GM23338 (cell line): Measurements from ENCODE around the gene SERPINB11. TPM values are rescaled to one million over a fixed set of nuclear protein-coding genes. Genes with fewer than 3 reads are reported as not detected.

Experiments
- ATAC-seq: fragments of 200-7000 bp; cut with Tn5 transposase; 3 replicates; pipeline ENCODE4 v1.9.1; 2020
- DNase-seq: peaks from one replicate; pipeline ENCODE4 v3.0.0-alpha.2; 2015; ENCODE audit warnings: low spot score
- H2AFZ ChIP-seq: fragments of 200-600 bp; sonication (generic); 2 replicates; pipeline ENCODE4 v1.8.0; 2016; ENCODE audit warnings: antibody characterized with exemption, mild to moderate bottlenecking, moderate library complexity
- H3F3A ChIP-seq: fragments of 200-600 bp; sonication (generic); replicated peaks from 2 replicates; pipeline ENCODE4 v1.8.0; 2017; ENCODE audit warnings: antibody characterized with exemption, mixed run types, low read depth
- H3K27ac ChIP-seq: fragments of 200-600 bp; sonication (generic); 2 replicates; pipeline ENCODE4 v1.6.1; 2016; ENCODE audit warnings: low read depth
- H3K27me3 ChIP-seq: fragments of 200-600 bp; sonication (generic); 2 replicates; pipeline ENCODE4 v1.8.0; 2016; ENCODE audit warnings: mild to moderate bottlenecking, mixed run types, moderate library complexity; ENCODE audit not compliant: insufficient read depth
- H3K36me3 ChIP-seq: fragments of 200-600 bp; sonication (generic); 2 replicates; pipeline ENCODE4 v1.8.0; 2016; ENCODE audit warnings: mild to moderate bottlenecking; ENCODE audit not compliant: insufficient read depth
- H3K4me1 ChIP-seq: fragments of 200-600 bp; sonication (generic); 2 replicates; pipeline ENCODE4 v1.8.0; 2016; ENCODE audit warnings: mild to moderate bottlenecking, moderate library complexity; ENCODE audit not compliant: insufficient read depth
- H3K4me2 ChIP-seq: fragments of 200-600 bp; sonication (generic); 2 replicates; pipeline ENCODE4 v1.7.1; 2017; ENCODE audit warnings: mixed run types
- H3K4me3 ChIP-seq: fragments of 200-600 bp; sonication (generic); 2 replicates; pipeline ENCODE4 v1.6.1; 2016; ENCODE audit warnings: mixed run types
- H3K79me2 ChIP-seq: fragments of 200-600 bp; sonication (generic); replicated peaks from 2 replicates; pipeline ENCODE4 v1.8.0; 2017; ENCODE audit warnings: mild to moderate bottlenecking; ENCODE audit not compliant: insufficient read depth
- H3K9me2 ChIP-seq: fragments of 200-600 bp; sonication (generic); 2 replicates; pipeline ENCODE4 v1.8.0; 2017; ENCODE audit not compliant: insufficient read depth
- H4K20me1 ChIP-seq: fragments of 200-600 bp; sonication (generic); replicated peaks from 2 replicates; pipeline ENCODE4 v1.8.0; 2017; ENCODE audit warnings: mild to moderate bottlenecking; ENCODE audit not compliant: insufficient read depth
- H3K27ac Mint-ChIP-seq: 2 replicates; pipeline ENCODE4 v1.8.0; 2020; ENCODE audit warnings: inconsistent platforms, mild to moderate bottlenecking, moderate library complexity, mixed read lengths
- H3K27me3 Mint-ChIP-seq: 3 replicates; pipeline ENCODE4 v1.8.0; 2022; ENCODE audit warnings: low read depth, mild to moderate bottlenecking, moderate library complexity, mixed read lengths, inconsistent platforms; ENCODE audit not compliant: insufficient read depth, poor library complexity
- H3K36me3 Mint-ChIP-seq: 3 replicates; pipeline ENCODE4 v1.8.0; 2021; ENCODE audit warnings: low read depth, mild to moderate bottlenecking, inconsistent platforms, moderate library complexity, mixed read lengths
- H3K4me1 Mint-ChIP-seq: 3 replicates; pipeline ENCODE4 v1.8.0; 2020; ENCODE audit warnings: mild to moderate bottlenecking, inconsistent platforms, mixed read lengths
- H3K4me3 Mint-ChIP-seq: 3 replicates; pipeline ENCODE4 v1.8.0; 2021; ENCODE audit warnings: moderate library complexity, mild to moderate bottlenecking, inconsistent platforms, mixed read lengths
- H3K9me3 Mint-ChIP-seq: 3 replicates; pipeline ENCODE4 v1.8.0; 2020; ENCODE audit warnings: moderate library complexity, mild to moderate bottlenecking, inconsistent platforms, mixed read lengths
- CREB1 ChIP-seq: fragments of 250-450 bp; sonication (Bioruptor Pico); IDR thresholded peaks from 2 replicates; pipeline ENCODE4 v1.5.0; 2020; ENCODE audit warnings: low read depth, mild to moderate bottlenecking, moderate library complexity
- JUNB ChIP-seq: IDR thresholded peaks from one replicate; pipeline ENCODE4 v1.6.1; 2016; ENCODE audit warnings: antibody characterized with exemption; ENCODE audit not compliant: unreplicated experiment
- POLR2AphosphoS5 ChIP-seq: IDR thresholded peaks from 2 replicates; pipeline ENCODE4 v1.6.1; 2016; ENCODE audit warnings: antibody characterized with exemption, low read depth
- STAT1 ChIP-seq: IDR thresholded peaks from one replicate; pipeline ENCODE4 v1.6.1; 2016; ENCODE audit warnings: antibody characterized with exemption; ENCODE audit not compliant: unreplicated experiment
- polyA plus RNA-seq: library from polyadenylated mRNA; unstranded; fragments of >200 nt; fragmentation: Nextera tagmentation; extraction: Ambion mirVana; gene quantifications from 2 replicates; pipeline ENCODE4 v1.2.1, GENCODE V29; 2016
- total RNA-seq: library from RNA; depleted of rRNA; stranded (reverse); fragments of >200 nt; shearing (Covaris generic); gene quantifications from 2 replicates; pipeline ENCODE4 v1.2.3, GENCODE V29; 2014
- TF ChIP-seq, protein P1 (sequence below): IDR thresholded peaks from one replicate; pipeline ENCODE4 v1.6.1; 2018; ENCODE audit warnings: antibody characterized with exemption; ENCODE audit not compliant: unreplicated experiment
- TF ChIP-seq, protein P2 (sequence below): fragments of 250-450 bp; sonication (Bioruptor Pico); IDR thresholded peaks from 2 replicates; pipeline ENCODE4 v1.5.0; 2020; ENCODE audit warnings: mild to moderate bottlenecking, moderate library complexity
- TF ChIP-seq, protein P3 (sequence below): IDR thresholded peaks from 2 replicates; pipeline ENCODE4 v1.6.1; 2016; ENCODE audit warnings: antibody characterized with exemption

SERPINB11 gene
- total and polyA plus RNA-seq, 2 experiments from 2014 or later: not detected

DNA sequence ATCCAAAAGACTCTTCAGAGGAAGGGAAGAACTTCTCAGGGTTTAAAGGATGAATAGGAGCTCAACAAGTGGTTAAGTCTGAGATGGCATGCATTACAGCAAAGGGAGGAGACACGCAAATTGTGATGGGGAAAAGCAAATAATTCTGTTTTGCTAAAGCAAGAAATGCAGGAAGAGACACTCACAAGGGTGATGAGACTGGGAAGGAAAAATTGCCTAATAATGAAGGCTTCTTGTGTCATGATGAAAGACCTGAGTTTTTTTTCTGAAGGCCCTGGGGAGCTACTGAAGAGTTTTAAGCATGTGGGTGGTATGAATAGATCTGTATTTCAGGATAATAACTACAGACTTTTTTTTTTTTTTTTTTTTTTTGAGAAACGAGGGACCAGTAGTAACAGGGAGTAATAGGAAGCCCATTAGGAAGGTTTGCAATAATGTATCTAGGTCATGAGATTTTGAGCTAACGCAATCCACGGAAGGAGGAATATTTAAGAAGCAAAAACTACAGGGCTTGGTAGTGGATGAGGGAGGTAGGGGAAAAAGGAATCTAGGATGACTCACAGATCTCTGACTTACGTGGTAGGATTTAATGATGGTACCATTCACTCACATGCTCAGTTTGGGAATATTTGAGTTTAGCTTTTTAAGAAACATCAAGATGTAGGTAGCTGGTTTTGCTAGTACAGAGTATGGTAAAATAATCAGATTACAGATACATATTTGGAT lies 25.1 kb upstream of the SERPINB11 start:
- H4K20me1 ChIP-seq: no peaks in the 10 kb centered on the region
- H3K4me1 Mint-ChIP-seq: peaks cover 4% of the 10 kb centered on the region; the same call in 2 of the 3 replicates
- no peak for ATAC-seq
- H3K9me3 Mint-ChIP-seq: no peaks in the 10 kb centered on the region
- no peak overlapping the region for H3K27ac Mint-ChIP-seq
- no peaks in the 10 kb centered on the region for H3K36me3 ChIP-seq
- no peaks in the 10 kb centered on the region for H3K27me3 ChIP-seq
- peak overlapping the region; percentile 64; the same call in 1 of the 2 replicates for H2AFZ ChIP-seq
- H3K4me3 Mint-ChIP-seq: no peak overlapping the region
- H3K79me2 ChIP-seq: no peaks in the 10 kb centered on the region
- no peaks in the 10 kb centered on the region for H3K27me3 Mint-ChIP-seq
- H3K36me3 Mint-ChIP-seq: no peaks in the 10 kb centered on the region
- DNase-seq: no peak
- no peak for TF ChIP-seq JUNB
- TF ChIP-seq, protein P1, sequence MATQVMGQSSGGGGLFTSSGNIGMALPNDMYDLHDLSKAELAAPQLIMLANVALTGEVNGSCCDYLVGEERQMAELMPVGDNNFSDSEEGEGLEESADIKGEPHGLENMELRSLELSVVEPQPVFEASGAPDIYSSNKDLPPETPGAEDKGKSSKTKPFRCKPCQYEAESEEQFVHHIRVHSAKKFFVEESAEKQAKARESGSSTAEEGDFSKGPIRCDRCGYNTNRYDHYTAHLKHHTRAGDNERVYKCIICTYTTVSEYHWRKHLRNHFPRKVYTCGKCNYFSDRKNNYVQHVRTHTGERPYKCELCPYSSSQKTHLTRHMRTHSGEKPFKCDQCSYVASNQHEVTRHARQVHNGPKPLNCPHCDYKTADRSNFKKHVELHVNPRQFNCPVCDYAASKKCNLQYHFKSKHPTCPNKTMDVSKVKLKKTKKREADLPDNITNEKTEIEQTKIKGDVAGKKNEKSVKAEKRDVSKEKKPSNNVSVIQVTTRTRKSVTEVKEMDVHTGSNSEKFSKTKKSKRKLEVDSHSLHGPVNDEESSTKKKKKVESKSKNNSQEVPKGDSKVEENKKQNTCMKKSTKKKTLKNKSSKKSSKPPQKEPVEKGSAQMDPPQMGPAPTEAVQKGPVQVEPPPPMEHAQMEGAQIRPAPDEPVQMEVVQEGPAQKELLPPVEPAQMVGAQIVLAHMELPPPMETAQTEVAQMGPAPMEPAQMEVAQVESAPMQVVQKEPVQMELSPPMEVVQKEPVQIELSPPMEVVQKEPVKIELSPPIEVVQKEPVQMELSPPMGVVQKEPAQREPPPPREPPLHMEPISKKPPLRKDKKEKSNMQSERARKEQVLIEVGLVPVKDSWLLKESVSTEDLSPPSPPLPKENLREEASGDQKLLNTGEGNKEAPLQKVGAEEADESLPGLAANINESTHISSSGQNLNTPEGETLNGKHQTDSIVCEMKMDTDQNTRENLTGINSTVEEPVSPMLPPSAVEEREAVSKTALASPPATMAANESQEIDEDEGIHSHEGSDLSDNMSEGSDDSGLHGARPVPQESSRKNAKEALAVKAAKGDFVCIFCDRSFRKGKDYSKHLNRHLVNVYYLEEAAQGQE: no peak
- TF ChIP-seq STAT1: no peak
- no peak for TF ChIP-seq CREB1 (CRISPR knock-in tag)
- TF ChIP-seq, protein P2, sequence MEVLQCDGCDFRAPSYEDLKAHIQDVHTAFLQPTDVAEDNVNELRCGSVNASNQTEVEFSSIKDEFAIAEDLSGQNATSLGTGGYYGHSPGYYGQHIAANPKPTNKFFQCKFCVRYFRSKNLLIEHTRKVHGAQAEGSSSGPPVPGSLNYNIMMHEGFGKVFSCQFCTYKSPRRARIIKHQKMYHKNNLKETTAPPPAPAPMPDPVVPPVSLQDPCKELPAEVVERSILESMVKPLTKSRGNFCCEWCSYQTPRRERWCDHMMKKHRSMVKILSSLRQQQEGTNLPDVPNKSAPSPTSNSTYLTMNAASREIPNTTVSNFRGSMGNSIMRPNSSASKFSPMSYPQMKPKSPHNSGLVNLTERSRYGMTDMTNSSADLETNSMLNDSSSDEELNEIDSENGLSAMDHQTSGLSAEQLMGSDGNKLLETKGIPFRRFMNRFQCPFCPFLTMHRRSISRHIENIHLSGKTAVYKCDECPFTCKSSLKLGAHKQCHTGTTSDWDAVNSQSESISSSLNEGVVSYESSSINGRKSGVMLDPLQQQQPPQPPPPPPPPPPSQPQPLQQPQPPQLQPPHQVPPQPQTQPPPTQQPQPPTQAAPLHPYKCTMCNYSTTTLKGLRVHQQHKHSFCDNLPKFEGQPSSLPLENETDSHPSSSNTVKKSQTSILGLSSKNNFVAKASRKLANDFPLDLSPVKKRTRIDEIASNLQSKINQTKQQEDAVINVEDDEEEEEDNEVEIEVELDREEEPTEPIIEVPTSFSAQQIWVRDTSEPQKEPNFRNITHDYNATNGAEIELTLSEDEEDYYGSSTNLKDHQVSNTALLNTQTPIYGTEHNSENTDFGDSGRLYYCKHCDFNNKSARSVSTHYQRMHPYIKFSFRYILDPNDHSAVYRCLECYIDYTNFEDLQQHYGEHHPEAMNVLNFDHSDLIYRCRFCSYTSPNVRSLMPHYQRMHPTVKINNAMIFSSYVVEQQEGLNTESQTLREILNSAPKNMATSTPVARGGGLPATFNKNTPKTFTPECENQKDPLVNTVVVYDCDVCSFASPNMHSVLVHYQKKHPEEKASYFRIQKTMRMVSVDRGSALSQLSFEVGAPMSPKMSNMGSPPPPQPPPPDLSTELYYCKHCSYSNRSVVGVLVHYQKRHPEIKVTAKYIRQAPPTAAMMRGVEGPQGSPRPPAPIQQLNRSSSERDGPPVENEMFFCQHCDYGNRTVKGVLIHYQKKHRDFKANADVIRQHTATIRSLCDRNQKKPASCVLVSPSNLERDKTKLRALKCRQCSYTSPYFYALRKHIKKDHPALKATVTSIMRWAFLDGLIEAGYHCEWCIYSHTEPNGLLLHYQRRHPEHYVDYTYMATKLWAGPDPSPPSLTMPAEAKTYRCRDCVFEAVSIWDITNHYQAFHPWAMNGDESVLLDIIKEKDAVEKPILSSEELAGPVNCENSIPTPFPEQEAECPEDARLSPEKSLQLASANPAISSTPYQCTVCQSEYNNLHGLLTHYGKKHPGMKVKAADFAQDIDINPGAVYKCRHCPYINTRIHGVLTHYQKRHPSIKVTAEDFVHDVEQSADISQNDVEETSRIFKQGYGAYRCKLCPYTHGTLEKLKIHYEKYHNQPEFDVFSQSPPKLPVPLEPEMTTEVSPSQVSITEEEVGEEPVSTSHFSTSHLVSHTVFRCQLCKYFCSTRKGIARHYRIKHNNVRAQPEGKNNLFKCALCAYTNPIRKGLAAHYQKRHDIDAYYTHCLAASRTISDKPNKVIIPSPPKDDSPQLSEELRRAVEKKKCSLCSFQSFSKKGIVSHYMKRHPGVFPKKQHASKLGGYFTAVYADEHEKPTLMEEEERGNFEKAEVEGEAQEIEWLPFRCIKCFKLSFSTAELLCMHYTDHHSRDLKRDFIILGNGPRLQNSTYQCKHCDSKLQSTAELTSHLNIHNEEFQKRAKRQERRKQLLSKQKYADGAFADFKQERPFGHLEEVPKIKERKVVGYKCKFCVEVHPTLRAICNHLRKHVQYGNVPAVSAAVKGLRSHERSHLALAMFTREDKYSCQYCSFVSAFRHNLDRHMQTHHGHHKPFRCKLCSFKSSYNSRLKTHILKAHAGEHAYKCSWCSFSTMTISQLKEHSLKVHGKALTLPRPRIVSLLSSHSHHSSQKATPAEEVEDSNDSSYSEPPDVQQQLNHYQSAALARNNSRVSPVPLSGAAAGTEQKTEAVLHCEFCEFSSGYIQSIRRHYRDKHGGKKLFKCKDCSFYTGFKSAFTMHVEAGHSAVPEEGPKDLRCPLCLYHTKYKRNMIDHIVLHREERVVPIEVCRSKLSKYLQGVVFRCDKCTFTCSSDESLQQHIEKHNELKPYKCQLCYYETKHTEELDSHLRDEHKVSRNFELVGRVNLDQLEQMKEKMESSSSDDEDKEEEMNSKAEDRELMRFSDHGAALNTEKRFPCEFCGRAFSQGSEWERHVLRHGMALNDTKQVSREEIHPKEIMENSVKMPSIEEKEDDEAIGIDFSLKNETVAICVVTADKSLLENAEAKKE: no peak
- TF ChIP-seq, protein P3, sequence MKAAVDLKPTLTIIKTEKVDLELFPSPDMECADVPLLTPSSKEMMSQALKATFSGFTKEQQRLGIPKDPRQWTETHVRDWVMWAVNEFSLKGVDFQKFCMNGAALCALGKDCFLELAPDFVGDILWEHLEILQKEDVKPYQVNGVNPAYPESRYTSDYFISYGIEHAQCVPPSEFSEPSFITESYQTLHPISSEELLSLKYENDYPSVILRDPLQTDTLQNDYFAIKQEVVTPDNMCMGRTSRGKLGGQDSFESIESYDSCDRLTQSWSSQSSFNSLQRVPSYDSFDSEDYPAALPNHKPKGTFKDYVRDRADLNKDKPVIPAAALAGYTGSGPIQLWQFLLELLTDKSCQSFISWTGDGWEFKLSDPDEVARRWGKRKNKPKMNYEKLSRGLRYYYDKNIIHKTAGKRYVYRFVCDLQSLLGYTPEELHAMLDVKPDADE: no peak
- no peak for TF ChIP-seq POLR2AphosphoS5
- H3K4me1 ChIP-seq: no peaks in the 10 kb centered on the region; the same call in 1 of the 2 replicates
- no peak overlapping the region for H3K4me3 ChIP-seq
- H3K4me2 ChIP-seq: no peak overlapping the region
- H3F3A ChIP-seq: no peaks in the 10 kb centered on the region
- no peak overlapping the region for H3K27ac ChIP-seq
- H3K9me2 ChIP-seq: no peaks in the 10 kb centered on the region
